G401 (cell line): ENCODE data around the gene CARD9. TPM values are rescaled to one million over a fixed set of nuclear protein-coding genes. Genes with fewer than 3 reads are reported as not detected.
"Not testable (repeated sequence)": the region's sequence is repeated elsewhere in the genome, so short reads cannot be mapped to it uniquely, and the experiment has no call there.

ENCODE experiments used
- DNase-seq: peaks from one replicate; pipeline ENCODE4 v3.0.0-alpha.2; 2015; ENCODE audit warnings: low spot score
- in situ Hi-C: cut with HindIII; loops from 2 replicates; pipeline ENCODE4 v1.10.0; 2016; ENCODE audit warnings: low sequenced_read_pairs, mixed read lengths
- total RNA-seq: library from RNA; depleted of rRNA; stranded (reverse); fragments of >200 nt; shearing (Covaris generic); gene quantifications from 2 replicates; pipeline ENCODE4 v1.2.3, GENCODE V29; 2014

Gene CARD9
- total RNA-seq, 1 experiment from 2014 or later: 0.98 TPM

GRCh38 chr9:136331556-136332481 is 41.6 kb downstream of the CARD9 start:
- in situ Hi-C loops: no loop called here
- no peak for DNase-seq

GRCh38 chr9:136331030-136331429 is 42.4 kb downstream of the CARD9 start:
- in situ Hi-C loops: no loop called here
- DNase-seq: no peak

- in situ Hi-C loops: no loop called here
- no peak for DNase-seq
These were observed 43.0 kb downstream of the CARD9 start for GRCh38 chr9:136330406-136330990.

- DNase-seq: no peak
- in situ Hi-C loops: no loop called here
These were observed 43.6 kb downstream of the CARD9 start for GRCh38 chr9:136329636-136330405.

GRCh38 chr9:136329211-136329627 is 44.2 kb downstream of the CARD9 start:
- DNase-seq: no peak
- in situ Hi-C loops: no loop called here

- in situ Hi-C loops: no loop called here
- peak; percentile 45 for DNase-seq
These were observed 44.8 kb downstream of the CARD9 start for GRCh38 chr9:136328622-136329041.

- in situ Hi-C loops: no loop called here
- DNase-seq: no peak
These were observed 45.4 kb downstream of the CARD9 start for GRCh38 chr9:136328011-136328621.

GRCh38 chr9:136327304-136327974 is 46.0 kb downstream of the CARD9 start, which contains the start of gene GPSM1:
Gene GPSM1, plus strand, starts transcription at chr9:136327539. Its CDS starts 157 bp downstream, at chr9:136327696.
- in situ Hi-C loops: no loop called here
- no peak for DNase-seq

- in situ Hi-C loops: no loop called here
- no peak for DNase-seq
These were observed 46.6 kb downstream of the CARD9 start for GRCh38 chr9:136326761-136327303.

- in situ Hi-C loops: no loop called here
- DNase-seq: peak; percentile 81
These were observed 47.3 kb downstream of the CARD9 start for GRCh38 chr9:136326061-136326760.

- no peak for DNase-seq
- in situ Hi-C loops: no loop called here
These were observed 48.1 kb downstream of the CARD9 start for GRCh38 chr9:136325358-136325757.

- DNase-seq: no peak
These were observed 48.8 kb downstream of the CARD9 start for GRCh38 chr9:136324501-136325300.

GRCh38 chr9:136323371-136323789 is 50.1 kb downstream of the CARD9 start:
- DNase-seq: peak; percentile 54
- in situ Hi-C loops: no loop called here

More at GRCh38 chr9:136324501-136325300, 48.8 kb downstream of the CARD9 start:
- in situ Hi-C loops: no loop called here

GRCh38 chr9:136322756-136323330 is 50.6 kb downstream of the CARD9 start:
- in situ Hi-C loops: no loop called here
- no peak for DNase-seq

- DNase-seq: no peak
- in situ Hi-C loops: no loop called here
These were observed 51.9 kb downstream of the CARD9 start for GRCh38 chr9:136321561-136321960.

GRCh38 chr9:136320972-136321371 is 52.5 kb downstream of the CARD9 start:
- DNase-seq, in situ Hi-C loops: not testable (repeated sequence)

- DNase-seq, in situ Hi-C loops: not testable (repeated sequence)
These were observed 53.5 kb downstream of the CARD9 start for GRCh38 chr9:136319955-136320354.
